GM12878 (cell line): ENCODE results near the gene PRKAA1. TPM values are rescaled to one million over a fixed set of nuclear protein-coding genes. Genes with fewer than 3 reads are reported as not detected.
A peak's percentile ranks its signal among the peaks of the same experiment; 100 is the strongest.

ENCODE experiments used
- ASH2L ChIP-seq: fragments of 300-600, 200-600 bp; sonication (generic); IDR thresholded peaks from 2 replicates; pipeline ENCODE4 v1.6.1; 2017; ENCODE audit warnings: low read depth, mild to moderate bottlenecking, borderline replicate concordance
- BACH1 ChIP-seq: fragments of 450-650 bp; IDR thresholded peaks from 2 replicates; pipeline ENCODE4 v1.6.1; 2017; ENCODE audit warnings: mild to moderate bottlenecking, borderline replicate concordance
- GABPA ChIP-seq: IDR thresholded peaks from 2 replicates; pipeline ENCODE4 v1.6.1; 2014; ENCODE audit warnings: antibody characterized with exemption, low read depth, mild to moderate bottlenecking, inconsistent platforms
- IRF4 ChIP-seq: IDR thresholded peaks from 2 replicates; pipeline ENCODE4 v1.6.1; 2011; ENCODE audit warnings: low read depth, low read length
- MTA2 ChIP-seq: fragments of 450-650 bp; IDR thresholded peaks from 2 replicates; pipeline ENCODE4 v1.6.1; 2016; ENCODE audit warnings: low read depth, mild to moderate bottlenecking, moderate library complexity
- NR2C2 ChIP-seq: IDR thresholded peaks from 2 replicates; pipeline ENCODE4 v1.6.1; 2011; ENCODE audit warnings: borderline replicate concordance, low read depth; ENCODE audit not compliant: control insufficient read depth, insufficient read length
- PML ChIP-seq: IDR thresholded peaks from 2 replicates; pipeline ENCODE4 v1.6.1; 2012; ENCODE audit warnings: low read length, inconsistent platforms
- RB1 ChIP-seq: fragments of 450-650 bp; formaldehyde crosslinking; IDR thresholded peaks from 2 replicates; pipeline ENCODE4 v1.6.1; 2017; ENCODE audit warnings: mild to moderate bottlenecking, borderline replicate concordance
- RUNX3 ChIP-seq: IDR thresholded peaks from 2 replicates; pipeline ENCODE4 v1.6.1; 2012; ENCODE audit warnings: low read length, inconsistent platforms
- SIN3A ChIP-seq: IDR thresholded peaks from 2 replicates; pipeline ENCODE4 v1.6.1; 2012; ENCODE audit warnings: low read depth, low read length, improper control_type of control experiment
- SMARCA5 ChIP-seq: fragments of 450-650 bp; IDR thresholded peaks from 2 replicates; pipeline ENCODE4 v1.6.1; 2017; ENCODE audit warnings: mild to moderate bottlenecking
- STAT1 ChIP-seq: fragments of 450-650 bp; conservative IDR thresholded peaks from 2 replicates; pipeline ENCODE4 v1.6.1; 2014; ENCODE audit warnings: antibody characterized with exemption, mild to moderate bottlenecking
- STAT3 ChIP-seq: IDR thresholded peaks from 2 replicates; pipeline ENCODE4 v1.6.1; 2011; ENCODE audit warnings: low read depth, low read length, improper control_type of control experiment
- SUPT20H ChIP-seq: IDR thresholded peaks from 2 replicates; pipeline ENCODE4 v1.6.1; 2011; ENCODE audit warnings: low read depth, mild to moderate bottlenecking, low read length, moderate library complexity, borderline replicate concordance; ENCODE audit not compliant: control insufficient read depth
- TBL1XR1 ChIP-seq: IDR thresholded peaks from 2 replicates; pipeline ENCODE4 v1.6.1; 2012; ENCODE audit warnings: low read depth, low read length, improper control_type of control experiment
- USF2 ChIP-seq: IDR thresholded peaks from 2 replicates; pipeline ENCODE4 v1.6.1; 2011; ENCODE audit warnings: low read depth, low read length, improper control_type of control experiment, borderline replicate concordance
- ZSCAN29 ChIP-seq: fragments of 450-650 bp; IDR thresholded peaks from 2 replicates; pipeline ENCODE4 v1.6.1; 2017; ENCODE audit warnings: mild to moderate bottlenecking, moderate library complexity
- polyA plus RNA-seq, 11 experiments: library from polyadenylated mRNA; depleted of rRNA in 4 of 11; unstranded in 6 of 11; stranded (reverse) in 5 of 11; fragments of >200 nt; fragmentation: Nextera tagmentation in 4 of 11; fragmentation: Illumina TruSeq in 1 of 11; extraction: Ambion mirVana in 4 of 11; extraction: Trizol in 1 of 11; gene quantifications; 1 replicate in 1 of 11; 2 replicates in 10 of 11; pipeline versions ENCODE4 v1.2.1 to v1.2.3, GENCODE V29; 2011 to 2016; ENCODE audit warnings: inconsistent platforms in 2 of 11, missing spikeins in 2 of 11, low read depth in 1 of 11
- total RNA-seq, 4 experiments: library from RNA; depleted of rRNA in 3 of 4; stranded (reverse); fragments of >200 nt in 3 of 4; fragmentation: Illumina TruSeq in 1 of 4; extraction: Trizol in 1 of 4; gene quantifications; 2 replicates each; pipeline versions ENCODE4 v1.2.1 to v1.2.3, GENCODE V29; 2013 to 2021
- TF ChIP-seq, protein P1 (sequence below): fragments of 450-650 bp; IDR thresholded peaks from 2 replicates; pipeline ENCODE4 v1.6.1; 2016; ENCODE audit warnings: mild to moderate bottlenecking
- TF ChIP-seq, protein P2 (sequence below): fragments of 450-650 bp; IDR thresholded peaks from 2 replicates; pipeline ENCODE4 v1.6.1; 2017; ENCODE audit warnings: borderline replicate concordance

PRKAA1 gene
- total and polyA plus RNA-seq, 10 of the 15 experiments (the other 5 are each of a cell fraction or from before 2014, with no cell fraction given): 13.6 to 55.5 (median 29.6) TPM

DNA sequence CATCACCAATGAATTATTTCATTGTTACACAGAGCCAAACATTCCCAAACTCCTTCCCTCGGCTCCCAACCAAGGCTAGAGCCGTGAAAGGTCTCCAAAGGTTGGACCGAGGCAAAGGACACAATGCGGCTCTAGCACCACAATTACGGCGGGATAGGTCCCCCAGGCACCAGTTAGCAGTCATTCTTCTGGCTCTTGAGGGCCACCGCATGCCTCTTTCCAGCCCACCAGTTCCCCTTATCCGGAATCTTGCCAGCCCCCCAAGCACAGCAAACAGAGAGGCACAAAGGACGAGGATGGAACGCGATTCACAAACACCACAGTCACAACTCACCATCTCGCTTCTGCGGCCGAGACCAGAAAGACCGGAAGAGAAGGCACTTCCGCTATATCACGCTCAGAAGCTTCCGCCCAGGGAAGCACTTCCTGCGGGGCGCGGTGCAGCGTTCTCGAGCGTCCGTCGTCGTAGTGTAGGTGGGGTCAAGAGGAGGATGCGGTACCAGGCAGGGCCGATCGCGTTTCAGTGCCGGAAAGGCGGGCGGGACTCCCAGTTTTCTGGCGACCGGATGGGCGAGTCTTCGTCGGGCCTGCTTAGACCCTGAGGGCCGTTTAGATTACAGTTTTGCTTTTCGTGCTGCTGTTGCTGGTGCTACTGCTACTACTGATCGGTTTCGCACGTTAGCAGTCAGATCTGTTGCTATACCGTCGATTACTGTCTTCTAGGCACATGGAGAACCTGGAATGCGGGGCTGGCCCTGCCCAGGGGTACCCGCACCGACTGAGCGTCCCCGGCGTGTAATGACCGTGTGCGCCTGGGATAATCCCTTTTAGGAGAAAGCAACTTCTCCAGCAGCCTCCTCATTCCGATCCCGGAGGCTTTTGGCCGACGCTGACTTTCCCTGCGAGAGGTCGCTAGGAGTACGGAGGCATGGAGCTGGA, 36.9 kb upstream of the PRKAA1 start, which contains the start of gene RPL37 (continued):
- TF ChIP-seq RB1 (peak; percentile 86; the same call in 1 of the 2 replicates), MTA2 (peak; percentile 84), GABPA (peak; percentile 99), PML (peak; percentile 99), ASH2L (no peak), SUPT20H (no peak), ZSCAN29 (peak; percentile 82; the same call in 1 of the 2 replicates), STAT1 (peak; percentile 88), IRF4 (peak; percentile 84), STAT3 (no peak), RUNX3 (peak; percentile 81), BACH1 (peak; percentile 18; the same call in 1 of the 2 replicates), SMARCA5 (peak; percentile 80; the same call in 1 of the 2 replicates), NR2C2 (no peak), TBL1XR1 (peak; percentile 82; the same call in 1 of the 2 replicates), SIN3A (peak; percentile 89; the same call in 1 of the 2 replicates), USF2 (no peak)
- TF ChIP-seq, protein P1, sequence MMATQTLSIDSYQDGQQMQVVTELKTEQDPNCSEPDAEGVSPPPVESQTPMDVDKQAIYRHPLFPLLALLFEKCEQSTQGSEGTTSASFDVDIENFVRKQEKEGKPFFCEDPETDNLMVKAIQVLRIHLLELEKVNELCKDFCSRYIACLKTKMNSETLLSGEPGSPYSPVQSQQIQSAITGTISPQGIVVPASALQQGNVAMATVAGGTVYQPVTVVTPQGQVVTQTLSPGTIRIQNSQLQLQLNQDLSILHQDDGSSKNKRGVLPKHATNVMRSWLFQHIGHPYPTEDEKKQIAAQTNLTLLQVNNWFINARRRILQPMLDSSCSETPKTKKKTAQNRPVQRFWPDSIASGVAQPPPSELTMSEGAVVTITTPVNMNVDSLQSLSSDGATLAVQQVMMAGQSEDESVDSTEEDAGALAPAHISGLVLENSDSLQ: peak; percentile 67
- TF ChIP-seq, protein P2, sequence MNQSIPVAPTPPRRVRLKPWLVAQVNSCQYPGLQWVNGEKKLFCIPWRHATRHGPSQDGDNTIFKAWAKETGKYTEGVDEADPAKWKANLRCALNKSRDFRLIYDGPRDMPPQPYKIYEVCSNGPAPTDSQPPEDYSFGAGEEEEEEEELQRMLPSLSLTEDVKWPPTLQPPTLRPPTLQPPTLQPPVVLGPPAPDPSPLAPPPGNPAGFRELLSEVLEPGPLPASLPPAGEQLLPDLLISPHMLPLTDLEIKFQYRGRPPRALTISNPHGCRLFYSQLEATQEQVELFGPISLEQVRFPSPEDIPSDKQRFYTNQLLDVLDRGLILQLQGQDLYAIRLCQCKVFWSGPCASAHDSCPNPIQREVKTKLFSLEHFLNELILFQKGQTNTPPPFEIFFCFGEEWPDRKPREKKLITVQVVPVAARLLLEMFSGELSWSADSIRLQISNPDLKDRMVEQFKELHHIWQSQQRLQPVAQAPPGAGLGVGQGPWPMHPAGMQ: no peak
- TF ChIP-seq, all 136 proteins: peak for 89
